Measurements from ENCODE around the gene PSME1.
A peak's percentile ranks its signal among the peaks of the same experiment; 100 is the strongest.

Gene PSME1

GRCh38 chr14:24185026-24185425 lies 49.0 kb downstream of the PSME1 start:
- no peaks in the 10 kb centered on the region for H3K36me3 ChIP-seq (ENCODE audit: low read length)
- TF ChIP-seq CTCF (IDR thresholded peaks at IDR 0.05; ENCODE audit: insufficient read depth, low read length, poor library complexity, severe bottlenecking) = no peak
- TF ChIP-seq EZH2phosphoT487 (conservative IDR thresholded peaks at IDR 0.05; ENCODE audit: low read length) = no peak
- H3K79me2 ChIP-seq (ENCODE audit: insufficient read depth, low read length) = no peaks in the 10 kb centered on the region
- H3K4me2 ChIP-seq (ENCODE audit: low read depth, low read length, poor library complexity, severe bottlenecking) = no peak overlapping the region
- H3K27me3 ChIP-seq (ENCODE audit: low read length) = no peaks in the 10 kb centered on the region
- no peak overlapping the region for H3K27ac ChIP-seq (ENCODE audit: low read depth, low read length)
- no peaks in the 10 kb centered on the region for H3K9me3 ChIP-seq (ENCODE audit: insufficient read depth, low read length)
- H3F3A ChIP-seq (ENCODE audit: insufficient read depth) = peaks cover 13% of the 10 kb centered on the region
- no peak overlapping the region for H3K4me3 ChIP-seq (ENCODE audit: insufficient read depth, low read length, poor library complexity, severe bottlenecking)
- H3K9ac ChIP-seq (ENCODE audit: low read length) = no peak overlapping the region
- H4K20me1 ChIP-seq (ENCODE audit: low read depth, low read length) = no peaks in the 10 kb centered on the region
- H3K9me2 ChIP-seq (replicated peaks; ENCODE audit: insufficient read depth, low read length) = no peaks in the 10 kb centered on the region
- H2AFZ ChIP-seq (ENCODE audit: low read depth, low read length, severe bottlenecking) = no peak overlapping the region

- Histone ChIP-seq H3K27ac (ENCODE audit: low read depth, low read length) (no peak overlapping the region), H2AFZ (ENCODE audit: low read depth, low read length, severe bottlenecking) (no peak overlapping the region), H3K4me2 (ENCODE audit: low read depth, low read length, poor library complexity, severe bottlenecking) (no peak overlapping the region), H4K20me1 (ENCODE audit: low read depth, low read length) (no peaks in the 10 kb centered on the region), H3K79me2 (ENCODE audit: insufficient read depth, low read length) (no peaks in the 10 kb centered on the region), H3K36me3 (ENCODE audit: low read length) (no peaks in the 10 kb centered on the region), H3K27me3 (ENCODE audit: low read length) (no peaks in the 10 kb centered on the region), H3K9me3 (ENCODE audit: insufficient read depth, low read length) (no peaks in the 10 kb centered on the region), H3K9ac (ENCODE audit: low read length) (no peak overlapping the region), H3F3A (ENCODE audit: insufficient read depth) (peaks cover 14% of the 10 kb centered on the region), H3K9me2 (replicated peaks; ENCODE audit: insufficient read depth, low read length) (no peaks in the 10 kb centered on the region), H3K4me3 (ENCODE audit: insufficient read depth, low read length, poor library complexity, severe bottlenecking) (no peak overlapping the region)
- TF ChIP-seq CTCF (IDR thresholded peaks at IDR 0.05; ENCODE audit: insufficient read depth, low read length, poor library complexity, severe bottlenecking) (no peak), EZH2phosphoT487 (conservative IDR thresholded peaks at IDR 0.05; ENCODE audit: low read length) (no peak)
These were observed 49.7 kb downstream of the PSME1 start for GRCh38 chr14:24185741-24186140.

GRCh38 chr14:24186831-24187538 lies 51.0 kb downstream of the PSME1 start:
- Histone ChIP-seq H3K4me2 (ENCODE audit: low read depth, low read length, poor library complexity, severe bottlenecking) (peak overlapping the region; percentile 71), H3K79me2 (ENCODE audit: insufficient read depth, low read length) (no peaks in the 10 kb centered on the region), H3K9me2 (replicated peaks; ENCODE audit: insufficient read depth, low read length) (no peaks in the 10 kb centered on the region), H3K9me3 (ENCODE audit: insufficient read depth, low read length) (no peaks in the 10 kb centered on the region), H3K27me3 (ENCODE audit: low read length) (no peaks in the 10 kb centered on the region), H3K36me3 (ENCODE audit: low read length) (no peaks in the 10 kb centered on the region), H2AFZ (ENCODE audit: low read depth, low read length, severe bottlenecking) (no peak overlapping the region), H3K27ac (ENCODE audit: low read depth, low read length) (no peak overlapping the region), H4K20me1 (ENCODE audit: low read depth, low read length) (no peaks in the 10 kb centered on the region), H3F3A (ENCODE audit: insufficient read depth) (peaks cover 14% of the 10 kb centered on the region), H3K9ac (ENCODE audit: low read length) (0 out of 2 replicates have a peak overlapping the region, but pooled peaks have one; percentile 72), H3K4me3 (ENCODE audit: insufficient read depth, low read length, poor library complexity, severe bottlenecking) (no peak overlapping the region)
- TF ChIP-seq CTCF (IDR thresholded peaks at IDR 0.05; ENCODE audit: insufficient read depth, low read length, poor library complexity, severe bottlenecking) = no peak
- no peak for TF ChIP-seq EZH2phosphoT487 (conservative IDR thresholded peaks at IDR 0.05; ENCODE audit: low read length)

Measured in SU-DHL-6 (cell line).